ENCODE measurements around the gene FAR2.
"Not testable (repeated sequence)": the region's sequence is repeated elsewhere in the genome, so short reads cannot be mapped to it uniquely, and the experiment has no call there.

FAR2 gene

GRCh38 chr12:29283969-29284700 is 135.1 kb downstream of the FAR2 start:
- no peak for DNase-seq

DNA sequence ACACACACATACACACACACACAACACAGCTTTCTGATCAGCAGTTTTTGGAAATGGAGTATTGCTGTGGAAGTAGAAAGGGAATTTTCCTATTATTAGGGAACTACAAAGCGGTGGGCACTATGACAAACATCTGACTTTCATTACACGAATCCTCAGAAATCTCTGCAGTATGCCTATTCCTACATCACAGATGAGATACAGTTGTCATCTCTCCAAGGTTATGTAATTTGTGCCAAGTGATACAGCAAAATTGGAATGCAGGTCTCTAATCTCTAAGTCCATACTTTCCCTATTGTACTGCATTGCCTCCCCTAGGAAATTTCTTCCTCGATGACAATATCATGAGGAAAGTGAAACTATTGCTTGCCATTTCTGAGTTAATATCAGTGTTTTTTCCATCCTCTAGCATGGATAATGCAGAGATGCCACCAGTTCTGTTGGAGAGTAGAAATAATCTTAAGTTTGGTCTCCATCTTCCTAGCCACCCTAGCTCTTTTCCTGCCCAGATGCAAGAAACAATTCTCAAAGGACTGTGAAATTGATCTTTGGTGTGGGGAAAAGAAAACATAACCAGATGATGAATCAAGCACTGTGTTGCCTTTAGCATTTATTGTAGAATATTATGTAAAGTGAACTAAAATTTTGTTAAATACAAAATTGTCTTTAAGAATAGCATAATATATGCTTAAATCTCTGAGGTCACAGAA is 137.2 kb downstream of the FAR2 start:
- no peak for DNase-seq

- DNase-seq = no peak
Measured at GRCh38 chr12:29287622-29288021, 138.5 kb downstream of the FAR2 start.

GRCh38 chr12:29288031-29288430 is 139.0 kb downstream of the FAR2 start:
- DNase-seq = no peak

DNA sequence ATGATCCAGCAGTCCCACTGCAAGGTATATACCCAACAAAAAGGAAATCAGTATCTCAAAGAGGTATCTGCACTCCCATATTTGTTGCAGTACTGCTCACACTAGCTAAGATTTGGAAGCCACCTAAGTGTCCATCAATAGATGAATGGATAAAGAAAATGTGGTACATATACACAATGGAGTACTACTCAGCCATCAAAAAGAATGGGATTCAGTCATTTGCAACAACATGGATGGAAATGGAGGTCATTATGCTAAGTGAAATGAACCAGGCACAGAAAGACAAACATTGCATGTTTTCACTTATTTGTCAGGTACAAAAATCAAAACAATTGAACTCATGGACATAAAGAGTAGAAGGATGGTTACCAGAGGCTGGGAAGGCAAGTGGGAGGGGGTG is 141.4 kb downstream of the FAR2 start:
- DNase-seq = not testable (repeated sequence)

- no peak for DNase-seq
Measured at GRCh38 chr12:29291226-29291625, 142.1 kb downstream of the FAR2 start.

DNA sequence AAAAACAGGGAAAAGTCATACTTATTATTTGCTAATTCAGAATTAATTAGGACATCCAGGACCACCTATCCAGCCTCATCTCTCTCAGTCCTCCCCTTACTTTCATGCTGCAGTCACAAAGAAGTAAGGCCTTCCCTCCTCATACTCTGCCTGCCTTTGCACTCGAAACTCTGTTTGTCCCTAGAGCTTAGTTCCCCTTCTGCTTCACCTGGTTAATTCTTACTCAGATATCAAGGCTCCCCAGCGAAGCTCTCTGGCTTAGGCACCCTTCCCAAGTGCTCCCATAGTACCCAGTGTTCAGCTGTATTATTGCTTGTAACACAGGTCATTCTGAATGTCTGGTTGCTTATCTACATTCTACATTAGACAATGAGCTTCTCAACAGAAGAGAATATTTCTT is 150.6 kb downstream of the FAR2 start:
- DNase-seq = peak; percentile 13

GRCh38 chr12:29301114-29301513 is 152.0 kb downstream of the FAR2 start:
- DNase-seq = no peak

- DNase-seq = no peak
Measured at GRCh38 chr12:29304388-29304787, 155.3 kb downstream of the FAR2 start.

DNA sequence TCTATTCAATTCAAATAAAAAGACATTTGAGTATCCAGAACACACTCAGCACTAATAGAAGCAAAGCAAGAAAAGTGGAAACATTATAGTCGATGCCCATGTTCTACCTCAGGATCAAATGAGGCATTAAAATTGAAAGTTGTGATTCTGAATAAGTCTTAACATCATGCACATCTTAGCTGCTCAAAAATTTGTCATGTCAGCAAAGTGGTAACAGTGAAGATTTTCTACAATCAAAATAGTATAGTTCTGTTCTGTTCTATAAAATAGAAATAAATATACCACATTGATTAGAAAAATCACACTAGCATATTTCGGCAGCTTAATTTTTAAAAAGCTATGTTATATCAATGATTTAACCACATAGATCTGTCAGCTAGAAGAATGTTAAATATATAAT is 157.2 kb downstream of the FAR2 start:
- no peak for DNase-seq

GRCh38 chr12:29306682-29307081 is 157.6 kb downstream of the FAR2 start:
- no peak for DNase-seq

GRCh38 chr12:29309320-29309902 is 160.3 kb downstream of the FAR2 start:
- no peak for DNase-seq

DNA sequence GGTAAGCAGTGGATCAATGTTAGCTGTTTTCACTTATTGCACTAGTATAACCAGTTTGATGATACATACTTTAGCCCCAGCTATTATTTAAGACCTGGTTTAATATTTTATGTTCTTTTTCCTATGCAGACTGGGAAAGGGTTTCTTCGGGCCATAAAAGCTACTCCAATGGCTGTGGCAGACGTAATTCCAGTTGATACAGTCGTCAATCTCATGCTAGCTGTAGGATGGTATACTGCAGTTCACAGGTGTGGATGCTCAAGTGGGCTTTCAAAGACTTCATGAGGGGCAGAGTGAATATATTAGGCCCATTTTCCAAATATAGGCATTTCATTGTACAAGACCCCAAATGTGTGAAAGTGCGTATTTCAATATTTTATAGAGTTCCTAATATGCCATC is 161.8 kb downstream of the FAR2 start:
- DNase-seq = no peak

DNA sequence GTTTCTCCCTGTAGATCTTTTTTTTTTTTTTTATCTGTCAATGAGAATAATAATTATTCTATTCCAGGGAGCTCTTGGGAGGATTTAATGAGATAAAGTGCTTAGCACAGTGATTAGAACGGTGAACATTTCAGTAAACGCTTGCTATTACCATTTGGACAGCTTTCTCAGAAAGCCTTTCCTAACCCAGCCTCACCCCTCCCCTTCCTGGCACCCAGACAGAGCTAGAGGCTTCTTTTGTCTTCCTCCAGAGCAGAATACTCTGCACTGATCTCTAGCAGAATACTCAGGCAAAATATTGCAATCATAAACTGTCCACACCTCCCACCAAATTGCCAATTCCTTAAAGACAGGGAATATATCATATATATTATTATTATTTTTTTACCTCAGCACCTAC is 165.3 kb downstream of the FAR2 start:
- DNase-seq = no peak

- DNase-seq = no peak
Measured at GRCh38 chr12:29316752-29317151, 167.7 kb downstream of the FAR2 start.

GRCh38 chr12:29317556-29318363 is 168.7 kb downstream of the FAR2 start:
- peak; percentile 82 for DNase-seq

- no peak for DNase-seq
Measured at GRCh38 chr12:29320295-29321085, 171.4 kb downstream of the FAR2 start.

DNA sequence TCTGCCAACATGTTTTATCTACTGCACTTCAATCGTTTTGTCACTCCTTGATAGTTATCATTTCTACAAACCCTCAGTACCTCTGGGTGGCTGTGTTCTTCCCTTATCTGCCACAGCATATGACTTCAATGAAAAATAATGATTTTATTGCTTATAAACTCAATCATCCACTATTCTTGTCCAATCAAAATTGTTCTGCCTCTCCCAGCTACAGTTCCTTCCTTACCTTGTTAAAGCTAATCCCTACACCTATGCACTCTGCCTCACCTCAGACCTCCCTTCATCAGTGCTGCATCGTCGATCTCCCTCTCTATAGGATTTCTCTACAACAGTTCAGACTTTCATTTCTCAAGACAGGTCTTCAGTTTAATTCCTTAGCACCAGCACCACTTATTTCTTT is 173.1 kb downstream of the FAR2 start:
- no peak for DNase-seq

DNA sequence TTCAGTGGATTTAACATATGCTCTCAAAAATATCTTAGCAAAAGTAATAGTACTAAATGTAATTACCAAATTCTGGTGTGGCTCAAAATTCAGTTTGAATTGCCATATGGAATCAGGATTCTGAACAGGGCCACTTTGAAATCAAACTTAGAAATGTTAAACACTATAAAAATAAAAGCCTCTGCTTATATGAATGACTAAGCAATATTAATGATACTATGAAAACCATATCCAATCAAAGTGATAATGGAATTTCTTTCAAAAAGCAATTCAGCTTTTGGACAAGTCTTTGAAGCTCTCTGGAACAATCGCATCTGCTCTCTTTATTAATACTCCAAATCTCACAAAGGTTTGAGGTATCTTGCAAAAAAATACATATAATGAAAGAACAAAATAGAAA is 180.3 kb downstream of the FAR2 start:
- DNase-seq = no peak

DNA sequence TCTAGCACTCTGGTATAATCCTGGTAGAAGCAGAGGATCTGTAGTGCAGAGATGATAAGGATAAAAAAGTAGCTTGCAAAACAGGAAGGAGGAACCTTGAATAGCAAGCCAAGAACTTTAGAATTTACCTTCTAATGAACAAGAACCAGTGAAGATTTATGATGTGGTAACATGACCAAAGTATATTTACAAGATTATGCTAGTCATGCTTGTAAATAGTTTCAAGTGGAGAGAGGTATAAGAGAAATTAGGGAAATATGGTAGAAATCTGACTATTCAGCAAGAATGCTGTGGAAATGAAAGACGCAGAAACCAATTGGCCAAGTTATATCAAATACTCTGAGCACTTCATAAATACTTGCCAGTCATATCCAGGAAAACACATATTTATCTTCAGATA is 184.1 kb downstream of the FAR2 start:
- DNase-seq = no peak

DNA sequence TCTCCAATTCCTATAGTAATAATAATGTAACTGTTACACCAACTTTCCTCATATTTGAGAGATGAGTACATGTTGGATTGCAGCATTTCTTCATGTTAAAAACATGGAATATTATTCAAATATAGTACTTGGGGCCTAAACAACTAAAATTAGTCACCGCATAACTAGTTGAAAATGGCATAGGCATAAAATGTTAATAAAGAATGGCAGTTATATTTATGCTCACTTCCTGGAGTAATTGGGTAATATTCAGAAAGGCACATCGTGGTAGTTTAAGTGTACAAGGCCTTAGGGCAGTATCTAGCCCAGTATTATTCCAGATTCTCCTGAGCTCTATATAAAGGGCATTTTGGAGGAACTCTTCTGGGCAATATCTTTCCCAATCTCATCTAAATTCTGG is 185.9 kb downstream of the FAR2 start:
- DNase-seq = no peak

DNA sequence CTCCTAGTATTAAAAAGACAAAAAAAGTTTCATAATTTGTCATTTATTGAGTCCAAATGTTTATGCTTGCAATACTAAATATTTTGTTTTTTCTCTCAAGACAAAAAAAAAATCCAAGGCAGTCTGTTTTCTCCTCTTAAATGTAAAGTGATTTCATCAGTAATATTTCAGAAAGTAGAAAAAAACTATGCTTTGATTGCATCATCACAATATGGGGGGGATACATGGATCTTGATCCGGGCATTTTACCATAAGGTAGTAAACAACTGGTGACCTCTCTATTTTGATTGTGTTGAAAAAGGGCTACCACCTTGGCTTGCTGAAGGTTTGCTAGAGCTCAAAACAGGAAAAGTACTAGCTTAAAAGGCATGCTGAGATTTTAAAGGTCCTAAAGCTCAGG is 188.2 kb downstream of the FAR2 start:
- no peak for DNase-seq

Data from suppressor macrophage treated with lipopolysaccharide for 4 hours (primary cell).